T-helper 22 cell (primary cell): ENCODE measurements around the gene SKAP1.
"Not testable (repeated sequence)": the region's sequence is repeated elsewhere in the genome, so short reads cannot be mapped to it uniquely, and the experiment has no call there.

Experiments used
- DNase-seq: peaks from one replicate; pipeline ENCODE4 v3.0.0-alpha.2; 2020; ENCODE audit warnings: low read depth

Gene SKAP1

GRCh38 chr17:48211011-48211410 lies 219.0 kb downstream of the SKAP1 start:
- DNase-seq, result no peak

- DNase-seq, result no peak
These were observed 220.0 kb downstream of the SKAP1 start for GRCh38 chr17:48209973-48210372.

- DNase-seq, result no peak
These were observed 222.1 kb downstream of the SKAP1 start for GRCh38 chr17:48207776-48208544.

GRCh38 chr17:48207036-48207435 lies 223.0 kb downstream of the SKAP1 start:
- not testable (repeated sequence) for DNase-seq

- DNase-seq, result no peak
These were observed 227.1 kb downstream of the SKAP1 start for GRCh38 chr17:48202959-48203358.

- DNase-seq, result no peak
These were observed 231.0 kb downstream of the SKAP1 start for GRCh38 chr17:48198950-48199541.

GRCh38 chr17:48195910-48196309 lies 234.1 kb downstream of the SKAP1 start:
- no peak for DNase-seq

- DNase-seq, result no peak
These were observed 235.9 kb downstream of the SKAP1 start for GRCh38 chr17:48194097-48194550.

GRCh38 chr17:48192321-48192731 lies 237.7 kb downstream of the SKAP1 start:
- no peak for DNase-seq

- no peak for DNase-seq
These were observed 238.7 kb downstream of the SKAP1 start for GRCh38 chr17:48191362-48191761.

GRCh38 chr17:48190871-48191270 lies 239.1 kb downstream of the SKAP1 start:
- DNase-seq, result no peak

- no peak for DNase-seq
These were observed 242.0 kb downstream of the SKAP1 start for GRCh38 chr17:48187872-48188608.

- not testable (repeated sequence) for DNase-seq
These were observed 243.7 kb downstream of the SKAP1 start for GRCh38 chr17:48186317-48186716.

- no peak for DNase-seq
These were observed 245.3 kb downstream of the SKAP1 start for GRCh38 chr17:48184721-48185120.

GRCh38 chr17:48181653-48182052 lies 248.4 kb downstream of the SKAP1 start:
- no peak for DNase-seq

- DNase-seq, result no peak
These were observed 249.0 kb downstream of the SKAP1 start for GRCh38 chr17:48180842-48181629.

GRCh38 chr17:48179071-48179945 lies 250.7 kb downstream of the SKAP1 start:
- no peak for DNase-seq

- DNase-seq, result no peak
These were observed 251.7 kb downstream of the SKAP1 start for GRCh38 chr17:48178317-48178716.

- DNase-seq, result no peak
These were observed 252.2 kb downstream of the SKAP1 start for GRCh38 chr17:48177816-48178215.

- no peak for DNase-seq
These were observed 253.6 kb downstream of the SKAP1 start for GRCh38 chr17:48176471-48176855.
